GM10248 (cell line): ENCODE results near the gene RYR3.

ENCODE experiments used
- CTCF ChIA-PET: fragments of 300-600 bp; sonication (Branson Sonifier 250); formaldehyde crosslinking; extraction: SDS; loops from one replicate; lab custom pipeline; 2021; ENCODE audit warnings: antibody characterized with exemption; lab: Yijun Ruan, JAX
- POLR2A ChIA-PET: fragments of 350-650 bp; sonication (Branson Sonifier 250); formaldehyde crosslinking; extraction: SDS; loops from one replicate; lab custom pipeline; 2020; ENCODE audit warnings: antibody characterized with exemption; lab: Yijun Ruan, JAX
- DNase-seq: peaks from one replicate; pipeline ENCODE4 v3.0.0; 2012; ENCODE audit errors: extremely low spot score
- CTCF ChIP-seq: IDR thresholded peaks from 2 replicates; pipeline ENCODE4 v1.5.1; 2012; ENCODE audit warnings: mild to moderate bottlenecking, low read depth; ENCODE audit errors: extremely low read depth, missing control alignments, control extremely low read depth

The RYR3 gene

GRCh38 chr15:33675246-33675645 is 364.5 kb downstream of the RYR3 start:
- ChIA-PET CTCF (interaction anchor here (1.3 kb wide), 1 partner anchor 18 kb away, joined by 4 read pairs; no protein-coding TSS in a partner anchor), POLR2A (no interaction called here)
- DNase-seq = peak; percentile 37
- TF ChIP-seq CTCF = peak; percentile 34

GRCh38 chr15:33677238-33677830 is 366.6 kb downstream of the RYR3 start:
- ChIA-PET POLR2A (no interaction called here), CTCF (no interaction called here)
- no peak for TF ChIP-seq CTCF
- DNase-seq = no peak

GRCh38 chr15:33678176-33678575 is 367.4 kb downstream of the RYR3 start:
- TF ChIP-seq CTCF = no peak
- DNase-seq = no peak
- ChIA-PET POLR2A (no interaction called here), CTCF (no interaction called here)

GRCh38 chr15:33678602-33679001 is 367.8 kb downstream of the RYR3 start:
- no peak for DNase-seq
- ChIA-PET POLR2A (no interaction called here), CTCF (interaction anchor here (1.4 kb wide), 1 partner anchor 23 kb away, joined by 7 read pairs; no protein-coding TSS in a partner anchor)
- no peak for TF ChIP-seq CTCF

- ChIA-PET POLR2A (no interaction called here), CTCF (interaction anchor here (1.4 to 1.6 kb wide), 2 partner anchors 22 to 42 kb away, joined by 3 to 7 read pairs; no protein-coding TSS in a partner anchor)
These were observed 368.3 kb downstream of the RYR3 start for GRCh38 chr15:33679061-33679460.

GRCh38 chr15:33680336-33680735 is 369.6 kb downstream of the RYR3 start:
- no peak for TF ChIP-seq CTCF
- POLR2A ChIA-PET = no interaction called here
- CTCF ChIA-PET = interaction anchor here (1.4 to 1.8 kb wide), 3 partner anchors 11 to 58 kb away, joined by 3 to 7 read pairs (median 3); no protein-coding TSS in a partner anchor
- no peak for DNase-seq

More at GRCh38 chr15:33679061-33679460, 368.3 kb downstream of the RYR3 start:
- no peak for TF ChIP-seq CTCF
- no peak for DNase-seq
